Heart right ventricle (tissue), 16 donors: ENCODE data around the gene C11orf21. TPM values are rescaled to one million over a fixed set of nuclear protein-coding genes. Genes with fewer than 3 reads are reported as not detected.

Experiments
- ATAC-seq, 8 donors: fragments of 200-7000 bp; cut with Tn5 transposase; one replicate each; pipeline ENCODE4 v1.9.1; 2020; ENCODE audit warnings: mild to moderate bottlenecking in 8 of 8, moderate library complexity in 8 of 8, moderate number of reproducible peaks in 1 of 8
- DNase-seq, 2 donors: peaks; one replicate each; pipeline ENCODE4 v3.0.0-alpha.2; 2020
- H3K27ac ChIP-seq, 10 donors: fragments of 200-600 bp; sonication (generic) in 2 of 10; one replicate each; pipeline versions ENCODE4 v1.5.0 to v1.8.0; 2020 to 2022; ENCODE audit warnings: mild to moderate bottlenecking in 3 of 10
- H3K27me3 ChIP-seq, 7 donors: fragments of 200-600 bp; one replicate each; pipeline ENCODE4 v1.8.0; 2021 to 2022; ENCODE audit warnings: mild to moderate bottlenecking in 2 of 7
- H3K36me3 ChIP-seq, 9 donors: fragments of 200-600 bp; sonication (generic) in 1 of 9; one replicate each; pipeline versions ENCODE4 v1.5.0 to v1.8.0; 2020 to 2022; ENCODE audit warnings: mild to moderate bottlenecking in 2 of 9
- H3K4me1 ChIP-seq, 9 donors: fragments of 200-600 bp; sonication (generic) in 1 of 9; one replicate each; pipeline versions ENCODE4 v1.5.0 to v1.8.0; 2020 to 2022; ENCODE audit warnings: mild to moderate bottlenecking in 4 of 9
- H3K4me3 ChIP-seq, 10 donors: fragments of 200-600 bp; sonication (generic) in 2 of 10; one replicate each; pipeline versions ENCODE4 v1.5.0 to v1.8.0; 2020 to 2022; ENCODE audit warnings: mild to moderate bottlenecking in 7 of 10, moderate library complexity in 2 of 10
- H3K9me3 ChIP-seq, 11 donors: fragments of 200-600 bp in 10 of 11; sonication (generic) in 2 of 11; one replicate each; pipeline versions ENCODE4 v1.5.0 to v1.8.0; 2013 to 2022; ENCODE audit warnings: mild to moderate bottlenecking in 2 of 11, control low read depth in 1 of 11, moderate library complexity in 1 of 11
- CTCF ChIP-seq, 9 donors: fragments of 200-600 bp; sonication (generic) in 2 of 9; IDR thresholded peaks; one replicate each; pipeline versions ENCODE4 v1.5.0 to v1.8.0; 2021 to 2022; ENCODE audit warnings: antibody characterized with exemption in 9 of 9, mild to moderate bottlenecking in 5 of 9, moderate library complexity in 1 of 9
- WGBS, 2 donors: extraction: QIAGEN DNeasy Blood & Tissue Kit; methylation state at CpG; one replicate each; pipeline ENCODE4 v1.1.7; 2013; ENCODE audit warnings: inconsistent platforms in 1 of 2; 5-methylcytosine and 5-hydroxymethylcytosine counted together
- intact Hi-C, 10 donors: fragments of 100-400 bp; cut with DNase I; formaldehyde crosslinking; loops; one replicate each; pipeline versions ENCODE4 v1.11.1 to v1.14.2; 2022
- polyA plus RNA-seq, 2 donors: library from polyadenylated mRNA; stranded (reverse); fragments of 200-250 nt; gene quantifications; one replicate each; pipeline ENCODE4 v1.2.3, GENCODE V29; 2013
- total RNA-seq, 10 donors: library from RNA; stranded (reverse); fragmentation: NEBNext Ultra II Directional in 3 of 10; extraction: Animal tissue kit (Norgen Biotek cat#: 25700) in 3 of 10; gene quantifications; one replicate each; pipeline versions ENCODE4 v1.2.1 to v1.2.4, GENCODE V29; 2021 to 2023
- donor health status: Arrhythmogenic right ventricular cardiomyopathy.
- donor health status: ischemic (EF 13 %, LVEDD 7.1; RV severe dilation, severe dysfunction).
- donor health status: healthy with polysubstance abuse.
- donor health status: DM: no; HTN: yes; CAD: no.
- donor health status: DM: no; HTN: no; CAD: no.
- donor health status: ischemic (EF 25% LVEDD 6.9; RV normal size, moderate dysfunction).
- donor health status: ischemic (EF 25% LVEDD 5.7; RV mildly dilated, moderate dysfunction).
- donor health status: healthy.
- donor health status: DM: yes; HTN: yes; CAD: no.
- donor health status: Ischemic cardiomyopathy.
- donor health status: ischemic (EF 35%, LVEDD 5.7; RV mildly dilated, moderate dysfunction).
- donor health status: nonischemic (EF 11% LVEDD 7.7; RV severe dilation, severe dysfunction).
- donor health status: DM: yes; HTN: yes; CAD: no.
- donor health status: PGD.
- donor health status: ischemic (EF 29% LVEDD 5.4; RV normal size, mild dysfunction).
- donor health status: nonischemic (EF 23%, LVEDD 6.1; RV moderate dilation, normal function).

C11orf21 gene
- total and polyA plus RNA-seq, 12 donors = 2.6 to 73.4 (median 31.1) TPM

- peaks cover 0 to 9% (median 0%) of the 10 kb centered on the region in 7 donors for H3K27me3 ChIP-seq
- no peaks in the 10 kb centered on the region for H3K4me1 ChIP-seq
- TF ChIP-seq CTCF (IDR thresholded peaks at IDR 0.05) = no peak
- peaks cover 0 to 45% (median 18%) of the 10 kb centered on the region in 11 donors for H3K9me3 ChIP-seq
- DNase-seq (no peak), ATAC-seq (no peak)
- WGBS, 2 donors = 69 to 72% methylated on average over 2 of the region's 2 CpGs
- H3K36me3 ChIP-seq = no peaks in the 10 kb centered on the region
- H3K27ac ChIP-seq = no peak overlapping the region
- intact Hi-C loops = no loop called here
- no peak overlapping the region for H3K4me3 ChIP-seq
These were observed 21.5 kb downstream of the C11orf21 start for GRCh38 chr11:2280208-2280607.

GRCh38 chr11:2277933-2278523 lies 23.7 kb downstream of the C11orf21 start:
- Histone ChIP-seq H3K27me3 (peaks cover 0 to 23% (median 16%) of the 10 kb centered on the region in 7 donors), H3K27ac (no peak overlapping the region), H3K4me1 (no peaks in the 10 kb centered on the region), H3K9me3 (peaks cover 0 to 40% (median 17%) of the 10 kb centered on the region in 11 donors), H3K36me3 (no peaks in the 10 kb centered on the region), H3K4me3 (no peak overlapping the region)
- ATAC-seq = no peak
- intact Hi-C loops = no loop called here
- no peak for TF ChIP-seq CTCF (IDR thresholded peaks at IDR 0.05)
- WGBS, 2 donors = 84 to 85% methylated on average over 6 of the region's 6 CpGs
- DNase-seq = peak in 1 of 2 donors; percentile 1

GRCh38 chr11:2277008-2277346 lies 24.7 kb downstream of the C11orf21 start:
- intact Hi-C loops = no loop called here
- no peak for TF ChIP-seq CTCF (IDR thresholded peaks at IDR 0.05)
- peaks cover 0 to 31% (median 11%) of the 10 kb centered on the region in 11 donors for H3K9me3 ChIP-seq
- H3K4me1 ChIP-seq = no peaks in the 10 kb centered on the region
- peak in 1 of 2 donors; percentile 1 for DNase-seq
- H3K36me3 ChIP-seq = no peaks in the 10 kb centered on the region
- H3K27ac ChIP-seq = no peak overlapping the region
- H3K27me3 ChIP-seq = peaks cover 4 to 33% (median 25%) of the 10 kb centered on the region in 7 donors
- WGBS, 2 donors = 55 to 62% methylated on average over 6 of the region's 6 CpGs
- ATAC-seq = no peak
- H3K4me3 ChIP-seq = no peak overlapping the region

GRCh38 chr11:2276280-2277007 lies 25.3 kb downstream of the C11orf21 start:
- TF ChIP-seq CTCF (IDR thresholded peaks at IDR 0.05) = no peak
- Histone ChIP-seq H3K27ac (no peak overlapping the region), H3K27me3 (peaks cover 7 to 38% (median 31%) of the 10 kb centered on the region in 7 donors), H3K36me3 (no peaks in the 10 kb centered on the region), H3K4me3 (no peak overlapping the region), H3K9me3 (peaks cover 0 to 25% (median 11%) of the 10 kb centered on the region in 11 donors), H3K4me1 (no peaks in the 10 kb centered on the region)
- intact Hi-C loops = no loop called here
- WGBS, 2 donors = 91 to 92% methylated on average over 14 of the region's 14 CpGs
- ATAC-seq (no peak), DNase-seq (peak in 1 of 2 donors; percentile 0)
